T-helper 2 cell (primary cell): ENCODE measurements around the gene TMIGD2.
"Not testable (repeated sequence)": the region's sequence is repeated elsewhere in the genome, so short reads cannot be mapped to it uniquely, and the experiment has no call there.

Source experiments
- DNase-seq, 5 experiments: peaks; one replicate each; pipeline versions ENCODE4 v3.0.0 to v3.0.0-alpha.2; 2012 to 2022
- total RNA-seq, 2 donors: gene quantifications; one replicate each; lab custom pipeline; 2026; lab: John Stamatoyannopoulos, UW

Gene TMIGD2, protein sequence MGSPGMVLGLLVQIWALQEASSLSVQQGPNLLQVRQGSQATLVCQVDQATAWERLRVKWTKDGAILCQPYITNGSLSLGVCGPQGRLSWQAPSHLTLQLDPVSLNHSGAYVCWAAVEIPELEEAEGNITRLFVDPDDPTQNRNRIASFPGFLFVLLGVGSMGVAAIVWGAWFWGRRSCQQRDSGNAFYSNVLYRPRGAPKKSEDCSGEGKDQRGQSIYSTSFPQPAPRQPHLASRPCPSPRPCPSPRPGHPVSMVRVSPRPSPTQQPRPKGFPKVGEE
- 1.6 to 3.9 reads per million in 2 donors for total RNA-seq

DNA sequence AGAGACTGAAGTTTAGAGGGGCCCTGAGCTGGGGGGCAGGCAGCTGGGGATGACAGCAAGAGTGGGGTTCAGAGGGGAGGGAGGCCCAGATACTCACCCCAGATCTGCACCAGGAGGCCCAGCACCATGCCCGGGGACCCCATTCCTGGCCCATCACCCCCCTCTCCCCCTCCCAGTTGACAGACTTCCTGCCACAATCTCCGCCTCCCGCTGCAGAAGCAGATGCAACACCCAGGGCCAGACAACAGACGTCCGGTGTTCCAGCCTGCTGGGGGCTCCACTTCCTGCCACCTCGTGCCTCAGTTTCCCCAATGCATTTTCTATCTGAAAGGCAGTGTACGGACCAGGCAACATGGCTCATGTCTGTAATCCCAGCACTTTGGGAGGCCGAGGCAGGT is at the start of gene TMIGD2:
TSS of gene TMIGD2 (minus strand) at position 147 of the 398 bp plus-strand sequence. CDS start at position 143, 4 bp downstream.
- DNase-seq, result peak in 1 of 5 experiments; percentile 33

DNA sequence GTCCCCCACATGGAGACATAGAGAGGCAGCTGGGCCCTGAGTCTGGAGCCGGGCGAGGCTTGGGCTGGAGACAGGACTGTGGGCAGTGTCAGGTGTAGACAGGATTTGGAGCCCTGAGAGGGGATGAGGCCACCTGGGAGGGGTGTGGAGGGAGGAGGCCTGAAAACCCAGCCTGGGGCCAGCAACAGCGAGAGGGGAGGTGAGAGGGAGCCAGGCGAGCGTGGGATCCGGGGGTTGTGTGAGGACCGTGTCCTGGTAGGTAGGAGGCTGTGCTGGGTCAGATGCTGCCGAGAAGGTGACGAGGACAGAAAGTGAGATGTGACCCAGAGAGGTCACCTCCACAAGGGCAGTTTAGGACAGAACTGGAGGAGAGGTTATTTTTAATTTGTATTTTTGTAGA is 48.5 kb upstream of the TMIGD2 start:
- DNase-seq, result no peak

DNA sequence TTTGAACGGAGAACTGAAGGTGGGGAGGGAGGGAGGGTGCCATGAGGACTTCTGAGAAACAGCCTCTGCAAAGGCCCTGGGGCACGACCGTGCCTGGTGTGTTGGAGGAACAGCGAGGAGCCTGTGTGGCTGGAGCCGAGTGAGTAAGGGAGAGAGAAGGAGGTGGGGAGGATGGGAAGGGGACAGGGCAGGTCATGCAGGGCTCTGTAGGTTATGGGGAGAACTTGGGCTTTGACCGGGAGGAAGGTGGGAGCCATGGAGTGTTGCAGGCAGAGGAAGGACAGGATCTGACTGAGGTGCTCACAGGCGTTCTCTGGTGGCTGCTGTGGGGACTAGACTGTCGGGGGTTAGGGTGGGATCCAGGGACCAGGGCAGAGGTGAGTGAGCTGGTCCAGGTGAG is 47.9 kb upstream of the TMIGD2 start:
- no peak for DNase-seq

DNA sequence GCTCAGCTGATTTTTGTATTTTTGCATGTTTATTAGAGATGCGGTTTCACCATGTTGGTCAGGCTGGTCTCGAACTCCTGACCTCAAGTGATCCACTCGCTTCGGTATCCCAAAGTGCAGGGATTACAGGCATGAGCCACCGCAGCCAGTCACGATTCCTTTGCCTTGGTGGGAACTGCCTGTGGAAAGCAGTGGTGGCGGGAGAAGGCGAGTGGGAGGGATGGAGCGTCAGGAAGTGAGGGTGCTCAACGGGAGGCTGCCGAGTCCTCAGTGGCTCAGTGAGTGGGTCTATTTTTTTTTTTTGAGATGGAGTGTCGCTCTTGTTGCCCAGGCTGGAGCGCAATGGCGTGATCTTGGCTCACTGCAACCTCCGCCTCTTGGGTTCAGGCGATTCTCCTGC is 47.0 kb upstream of the TMIGD2 start:
- not testable (repeated sequence) for DNase-seq

DNA sequence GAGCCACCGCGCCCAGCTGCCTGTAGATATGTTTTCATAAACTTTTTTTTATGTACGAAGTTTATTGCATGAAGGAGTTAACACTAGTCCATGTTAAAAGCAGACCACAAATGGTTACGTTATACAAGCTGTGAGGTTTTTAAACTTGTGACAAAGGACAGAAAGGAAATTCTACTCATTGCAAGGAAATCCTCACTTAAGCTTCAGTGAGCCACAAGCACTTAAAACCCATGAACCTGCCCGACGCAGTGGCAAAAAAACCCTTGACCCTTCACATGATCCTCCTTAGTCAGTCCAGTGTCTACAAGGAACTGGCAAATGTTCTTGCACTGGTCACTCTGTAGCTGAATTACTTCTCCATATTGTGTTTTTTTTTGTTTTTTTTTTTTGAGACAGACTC is 45.3 kb upstream of the TMIGD2 start:
- DNase-seq, result no peak

DNA sequence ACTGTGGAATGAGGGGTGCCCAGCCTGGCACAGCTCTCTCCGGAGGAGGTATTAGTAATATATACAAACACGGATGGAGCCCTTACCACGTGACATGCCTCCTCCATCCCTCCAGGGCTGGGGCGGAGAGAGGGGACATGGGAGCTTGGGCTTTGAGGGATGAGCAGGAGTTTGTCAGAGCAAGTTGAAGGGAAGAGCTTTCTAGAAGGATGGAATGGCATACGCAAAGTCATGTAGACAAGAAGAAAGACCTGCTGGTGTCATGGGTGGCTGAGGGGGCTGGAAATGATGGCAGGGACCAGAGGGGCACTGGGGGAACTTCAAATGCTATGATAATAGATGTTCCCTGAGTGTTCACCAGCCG is 43.8 kb upstream of the TMIGD2 start:
- no peak for DNase-seq

DNA sequence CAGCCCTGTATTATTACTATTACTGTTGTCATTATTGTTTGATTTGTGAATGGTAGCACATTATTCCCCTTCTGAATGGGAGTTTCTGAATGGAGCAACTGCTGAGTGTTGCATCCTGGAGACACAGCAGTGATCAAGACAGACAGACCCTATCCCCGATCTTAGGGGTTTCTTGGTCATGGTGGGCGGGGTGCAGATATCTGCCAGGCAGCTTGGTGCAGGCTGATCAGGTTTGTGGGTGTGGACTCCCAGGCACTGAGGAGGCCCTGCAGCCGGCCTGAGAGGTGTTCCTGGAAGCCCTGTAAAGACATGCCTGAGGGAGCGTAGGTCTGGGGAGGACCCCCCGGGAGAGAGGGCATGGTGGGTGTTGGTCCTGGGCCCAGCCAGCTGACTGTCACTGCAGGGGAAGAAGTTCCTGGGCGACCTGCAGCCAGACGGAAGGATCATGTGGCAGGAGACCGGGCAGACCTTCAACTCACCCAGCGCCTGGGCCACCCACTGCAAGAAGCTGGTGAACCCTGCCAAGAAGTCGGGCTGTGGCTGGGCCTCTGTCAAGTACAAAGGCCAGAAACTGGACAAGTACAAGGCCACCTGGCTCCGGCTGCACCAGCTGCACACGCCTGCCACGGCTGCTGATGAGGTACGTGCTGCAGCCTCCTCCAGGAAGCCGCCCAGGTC is 43.3 kb upstream of the TMIGD2 start:
- DNase-seq, result no peak

DNA sequence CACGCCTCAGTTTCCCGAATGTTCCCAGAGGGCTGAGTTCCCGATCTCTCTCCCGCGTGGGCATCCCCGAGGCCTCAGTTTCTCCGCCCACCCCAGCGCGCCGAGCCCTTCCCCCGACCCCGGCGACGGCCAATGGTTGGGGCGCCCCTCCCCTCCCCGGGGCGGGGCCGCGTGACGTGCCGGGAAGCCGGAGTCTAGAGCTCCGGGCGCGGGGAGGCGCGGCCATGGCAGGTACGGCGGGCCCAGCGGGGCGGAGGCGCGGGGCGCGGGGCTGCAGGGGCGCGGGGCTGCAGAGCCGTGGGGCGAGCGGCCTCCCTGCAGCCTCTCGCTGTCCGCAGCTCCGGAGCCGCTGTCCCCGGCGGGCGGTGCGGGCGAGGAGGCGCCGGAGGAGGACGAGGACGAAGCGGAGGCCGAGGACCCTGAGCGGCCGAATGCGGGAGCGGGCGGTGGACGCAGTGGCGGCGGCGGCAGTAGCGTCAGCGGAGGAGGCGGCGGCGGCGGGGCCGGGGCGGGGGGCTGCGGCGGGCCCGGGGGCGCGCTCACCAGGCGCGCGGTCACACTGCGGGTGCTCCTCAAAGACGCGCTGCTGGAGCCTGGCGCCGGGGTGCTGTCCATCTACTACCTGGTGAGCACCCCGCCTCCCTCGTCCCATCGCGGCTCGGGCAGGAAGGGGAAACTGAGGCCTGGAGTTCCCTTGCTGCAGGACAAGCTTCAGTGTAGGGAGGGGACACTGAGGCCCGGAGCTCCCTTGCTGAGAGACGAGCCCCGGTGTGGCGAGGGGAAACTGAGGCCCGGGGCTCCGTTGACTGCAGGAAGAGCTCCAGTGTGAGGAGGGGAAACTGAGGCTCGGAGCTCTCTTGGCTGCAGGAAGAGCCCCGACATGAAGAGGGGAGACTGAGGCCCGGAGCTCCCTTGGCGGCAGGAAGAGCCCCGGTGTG is 41.5 kb upstream of the TMIGD2 start, which contains the start of gene MPND:
TSS of gene MPND (plus strand) at position 193 of the 938 bp plus-strand sequence. CDS start at position 225, 32 bp downstream.
- peak; percentile 83 to 92 (median 91) for DNase-seq

DNA sequence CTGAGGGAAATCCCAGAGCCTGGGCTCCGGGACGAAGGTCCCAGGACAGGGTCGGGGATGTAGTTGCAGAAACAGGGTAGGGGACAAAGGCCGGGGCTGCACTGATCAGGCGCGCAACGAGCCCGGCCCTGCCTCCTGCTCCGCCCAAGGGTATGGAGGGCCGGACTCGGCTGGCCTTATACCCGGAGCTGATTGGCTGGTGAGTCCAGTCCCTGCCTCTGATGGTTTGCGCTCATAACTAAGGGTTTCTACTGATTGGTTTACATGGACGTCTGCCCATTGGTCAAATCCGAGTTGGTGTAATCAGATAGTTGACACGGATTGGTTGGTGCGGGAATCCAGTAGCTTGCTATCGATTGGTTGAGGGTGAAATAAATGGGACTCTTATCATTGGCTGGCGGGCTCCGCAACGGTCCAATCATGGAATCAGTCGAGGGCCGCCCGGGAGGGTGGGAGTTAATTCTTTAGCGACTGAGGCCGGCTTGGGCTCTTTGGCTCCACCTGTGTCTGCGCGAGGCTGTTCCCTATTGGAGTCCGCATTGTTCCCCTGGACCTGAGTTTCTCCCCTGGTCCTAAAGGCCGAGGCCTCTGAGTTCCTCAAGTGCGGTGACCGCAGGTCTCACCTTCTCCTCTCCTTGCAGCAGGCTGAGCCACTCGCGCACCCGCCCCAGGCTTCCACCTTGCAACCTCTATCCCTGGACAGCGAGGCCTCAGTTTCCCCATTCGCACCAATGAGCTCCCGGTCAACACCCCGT is 40.6 kb upstream of the TMIGD2 start:
- peak; percentile 74 to 100 (median 90) for DNase-seq

DNA sequence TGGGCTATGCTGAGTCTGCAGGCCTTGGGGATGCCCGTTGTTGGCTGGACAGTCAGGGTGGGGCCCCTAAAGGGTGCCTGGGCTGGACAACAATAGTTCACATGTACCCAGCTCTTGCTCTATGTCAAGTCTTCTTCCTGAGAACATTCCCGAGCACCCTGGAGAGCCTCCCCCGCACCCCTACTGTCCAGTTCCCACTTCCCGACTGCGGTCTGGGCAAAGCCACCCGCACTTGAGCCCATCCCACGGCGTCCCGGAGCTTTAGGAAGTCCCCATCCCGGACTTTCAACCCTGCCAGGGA is 40.1 kb upstream of the TMIGD2 start:
- DNase-seq, result no peak

DNA sequence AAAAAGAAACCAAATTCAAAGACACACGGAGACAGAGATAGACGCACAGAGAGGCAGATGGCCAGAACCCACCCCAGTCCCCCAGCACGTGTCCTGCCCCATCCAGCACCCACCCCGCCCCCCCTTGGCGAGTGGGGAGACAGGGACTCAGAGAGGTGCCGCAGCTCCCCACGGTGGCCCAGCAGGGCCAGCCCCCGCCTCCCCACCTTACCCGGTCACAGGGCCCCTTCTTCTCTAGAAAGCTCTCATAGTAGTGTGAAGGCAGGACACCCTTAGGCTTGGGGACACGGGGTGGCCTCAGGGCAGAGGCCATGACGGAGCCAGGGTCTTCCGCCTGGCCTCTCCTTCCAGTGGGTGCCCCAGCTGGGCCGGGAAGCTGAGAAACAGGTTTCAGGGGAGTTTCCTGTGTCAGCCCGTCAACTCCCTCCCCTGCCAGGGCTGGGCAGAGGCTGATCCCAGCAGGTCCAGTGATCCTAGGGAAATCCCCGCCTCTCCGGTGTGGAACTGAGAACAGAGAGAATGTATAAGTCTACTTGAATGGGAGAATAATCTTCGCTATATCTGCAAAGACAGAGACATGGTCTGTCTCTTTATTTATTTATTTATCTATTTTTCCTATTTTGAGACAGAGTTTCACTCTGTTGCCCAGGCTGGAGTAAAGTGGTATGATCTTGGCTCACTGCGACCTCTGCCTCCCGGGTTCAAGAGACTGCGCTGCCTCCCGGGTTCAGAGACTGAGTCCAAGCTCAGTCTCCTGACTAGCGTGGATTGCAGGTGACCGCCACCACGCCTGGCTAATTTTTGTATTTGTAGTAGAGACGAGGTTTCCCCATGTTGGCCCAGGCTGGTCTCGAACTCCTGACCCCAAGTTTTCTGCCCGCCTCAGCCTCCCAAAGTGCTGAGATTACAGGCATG is 36.5 kb upstream of the TMIGD2 start, which contains the start of gene STAP2:
TSS of gene STAP2 (minus strand) at position 387 of the 915 bp plus-strand sequence. CDS start at position 313, 74 bp downstream.
- peak in 1 of 5 experiments; percentile 51 for DNase-seq

DNA sequence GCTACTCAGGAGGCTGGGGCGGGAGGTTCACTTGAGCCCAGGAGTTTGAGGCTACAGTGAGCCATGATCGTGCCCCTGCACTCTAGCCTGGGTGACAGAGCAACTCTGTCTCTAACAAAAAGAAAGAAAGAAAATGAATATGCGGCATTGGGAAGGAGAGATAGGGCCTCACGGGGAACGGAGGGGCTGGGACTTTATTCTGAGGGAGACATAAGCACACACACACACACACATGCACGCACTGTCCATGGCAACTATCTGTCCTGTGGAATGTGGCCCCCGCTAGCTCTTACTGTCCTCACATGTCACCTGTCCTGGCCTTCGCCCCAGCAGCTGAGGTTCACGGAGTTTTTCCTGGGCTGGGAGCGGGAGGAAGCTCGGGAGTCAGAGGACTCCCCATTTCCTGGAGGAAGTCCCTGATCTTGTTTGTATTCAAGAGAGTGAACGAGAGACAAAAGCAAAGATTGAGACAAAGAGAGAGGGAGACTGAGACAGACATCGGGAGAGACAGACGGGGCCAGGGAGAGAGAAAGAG is 35.8 kb upstream of the TMIGD2 start:
- peak in 1 of 5 experiments; percentile 22 for DNase-seq

DNA sequence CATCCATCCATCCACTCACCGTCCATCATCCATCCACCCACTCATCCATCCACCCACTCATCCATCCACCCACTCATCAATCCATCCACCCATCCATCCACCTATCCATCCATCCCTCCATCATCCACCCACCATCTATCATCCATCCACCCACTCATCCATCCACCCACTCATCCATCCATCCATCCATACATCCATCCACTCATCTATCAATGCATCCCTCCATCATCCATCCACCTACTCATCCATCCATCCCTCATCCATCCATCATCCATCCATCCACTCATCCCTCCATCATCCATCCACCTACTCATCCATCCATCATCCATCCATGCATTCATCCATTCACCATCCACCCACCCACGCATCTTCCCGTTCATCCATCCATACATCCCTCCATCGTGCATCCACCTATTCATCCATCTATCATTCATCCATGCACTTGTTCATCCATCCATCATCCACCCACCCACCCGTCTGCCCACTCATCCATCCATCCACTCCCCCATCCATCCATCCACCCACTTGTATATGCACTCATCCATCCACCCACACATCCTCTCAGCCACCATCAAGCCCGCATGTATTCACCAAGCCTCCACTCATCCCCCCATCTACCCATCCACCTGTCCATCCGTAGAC is 32.9 kb upstream of the TMIGD2 start:
- no peak for DNase-seq

DNA sequence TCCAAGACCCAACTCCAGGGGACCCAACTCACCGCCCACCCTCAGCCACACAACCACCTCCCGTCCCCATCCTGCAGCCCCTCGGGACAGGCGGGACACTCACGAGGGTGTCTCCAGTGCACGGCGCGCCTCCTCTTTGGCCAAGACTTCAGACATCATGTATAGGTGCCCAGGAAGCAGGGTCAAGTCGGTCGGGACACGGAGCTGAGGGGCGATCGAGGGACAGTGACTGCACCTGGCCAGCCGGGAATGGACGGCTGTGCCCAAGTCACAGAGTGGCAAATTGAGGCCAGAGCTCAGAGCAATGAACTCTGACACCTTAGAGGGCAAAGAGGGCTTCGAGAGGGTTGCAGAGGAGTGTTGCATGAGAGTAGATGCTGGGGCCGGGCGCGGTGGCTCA is 27.7 kb upstream of the TMIGD2 start:
- DNase-seq, result no peak

DNA sequence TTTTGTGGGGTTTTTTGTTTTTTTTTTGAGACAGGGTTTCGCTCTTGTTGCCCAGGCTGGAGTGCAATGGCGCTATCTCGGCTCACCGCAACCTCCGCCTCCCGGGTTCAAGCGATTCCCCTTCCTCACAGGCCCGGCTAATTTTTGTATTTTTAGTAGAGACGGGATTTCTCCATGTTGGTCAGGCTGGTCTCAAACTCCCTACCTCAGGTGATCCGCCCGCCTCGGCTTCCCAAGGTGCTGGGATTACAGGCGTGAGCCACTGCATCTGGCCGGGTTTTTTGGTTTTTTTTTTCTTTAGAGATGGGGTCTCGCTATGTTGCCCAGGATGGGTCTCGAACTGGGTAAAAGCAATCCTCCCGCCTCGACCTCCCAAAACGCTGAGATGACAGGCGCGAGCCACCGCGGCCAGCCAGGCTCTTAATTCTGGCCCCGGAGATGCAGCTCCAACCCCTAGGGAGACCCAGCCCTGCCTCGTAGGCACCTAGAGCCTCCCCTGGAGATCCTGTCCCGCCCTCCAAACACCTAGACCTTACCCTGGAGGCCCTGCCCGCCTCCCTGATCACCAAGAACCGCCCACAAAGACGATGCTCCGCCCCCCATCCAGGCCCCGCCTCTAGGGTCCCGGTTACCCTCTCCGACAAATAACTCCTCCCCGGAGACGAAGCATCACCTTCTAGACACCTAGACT is 26.9 kb upstream of the TMIGD2 start:
- peak in 1 of 5 experiments; percentile 24 for DNase-seq

DNA sequence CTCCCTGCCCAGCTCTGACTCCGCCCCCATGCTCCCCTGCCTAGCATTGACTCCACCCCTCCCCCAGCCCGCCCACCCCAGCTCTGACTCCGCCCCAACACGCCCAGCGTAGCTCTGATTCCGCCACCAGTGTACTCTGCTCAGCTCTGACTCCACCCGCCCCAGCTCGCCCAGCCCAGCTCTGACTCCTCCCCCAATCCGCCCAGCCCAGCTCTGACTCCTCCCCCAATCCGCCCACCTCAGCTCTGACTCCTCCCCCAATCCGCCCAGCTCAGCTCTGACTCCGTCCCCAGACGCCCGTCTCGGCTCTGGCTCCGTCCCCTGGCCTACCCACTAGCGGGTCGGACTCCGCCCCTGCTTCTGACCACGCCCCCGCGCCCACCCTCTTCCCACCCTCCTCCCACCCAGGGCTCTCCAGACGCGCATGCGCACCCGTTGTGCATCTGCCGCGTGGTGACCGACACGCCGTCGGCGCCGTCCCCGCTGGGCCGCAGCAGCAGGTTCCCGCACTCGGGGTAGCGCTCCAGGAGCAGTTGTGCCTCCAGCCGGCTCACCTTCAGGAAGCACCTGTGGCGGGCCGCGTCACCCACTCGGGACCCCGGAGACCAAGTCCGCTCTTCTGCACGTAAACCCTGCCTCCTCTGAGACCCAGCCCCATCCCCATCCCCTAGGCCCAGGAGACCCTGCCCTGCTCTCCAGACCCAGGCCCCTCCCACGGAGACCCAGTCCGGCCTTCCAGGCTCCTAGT is 26.2 kb upstream of the TMIGD2 start:
- DNase-seq, result peak; percentile 80 to 96 (median 87)

DNA sequence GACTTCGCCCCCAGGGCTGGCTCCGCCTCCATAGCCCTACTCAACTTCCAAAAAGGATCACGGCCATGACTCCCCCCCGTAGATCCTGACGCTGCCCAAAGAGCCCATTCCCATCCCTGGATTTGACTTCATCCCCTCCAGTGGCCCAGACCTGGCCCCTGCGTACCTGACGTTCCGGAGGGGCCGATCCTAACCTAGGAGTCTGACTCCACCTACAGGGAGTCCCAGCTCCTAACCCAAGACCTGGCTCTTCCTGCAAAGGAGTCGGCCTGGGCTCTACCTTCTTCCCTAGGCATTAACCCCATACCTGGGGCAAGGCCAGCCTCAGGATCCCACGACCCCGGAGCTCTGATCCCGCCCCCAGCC is 25.7 kb upstream of the TMIGD2 start:
- no peak for DNase-seq

DNA sequence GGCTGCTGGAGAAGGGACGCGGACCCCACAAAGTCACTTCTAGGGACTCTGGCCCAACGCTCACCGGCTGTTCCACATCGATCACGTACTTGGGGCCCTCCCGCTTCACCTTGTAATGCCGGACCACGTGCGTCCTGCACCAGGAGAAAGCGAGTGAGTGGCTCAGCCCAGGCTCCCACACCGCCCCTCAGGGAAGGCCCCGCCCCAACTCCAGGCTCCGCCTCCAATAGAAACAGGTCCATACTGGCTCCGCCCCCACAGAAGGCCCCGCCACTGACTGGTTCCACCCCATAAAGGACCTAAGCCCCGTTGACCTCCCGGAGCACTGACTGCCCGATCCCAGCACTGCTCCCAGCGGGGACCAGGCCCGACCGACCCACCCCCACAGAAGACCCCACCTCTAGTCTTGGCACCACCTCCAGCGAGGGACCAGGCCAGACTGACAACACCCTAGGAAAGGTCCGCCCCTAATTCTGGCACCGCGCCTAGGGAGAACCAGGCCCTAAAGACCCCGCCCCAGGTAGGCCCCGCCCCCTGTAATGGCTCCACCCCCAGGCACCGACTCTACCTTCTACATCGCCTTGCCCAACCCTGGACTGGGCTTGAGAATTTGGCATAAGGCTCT is 25.2 kb upstream of the TMIGD2 start:
- peak; percentile 39 to 65 (median 48) for DNase-seq

DNA sequence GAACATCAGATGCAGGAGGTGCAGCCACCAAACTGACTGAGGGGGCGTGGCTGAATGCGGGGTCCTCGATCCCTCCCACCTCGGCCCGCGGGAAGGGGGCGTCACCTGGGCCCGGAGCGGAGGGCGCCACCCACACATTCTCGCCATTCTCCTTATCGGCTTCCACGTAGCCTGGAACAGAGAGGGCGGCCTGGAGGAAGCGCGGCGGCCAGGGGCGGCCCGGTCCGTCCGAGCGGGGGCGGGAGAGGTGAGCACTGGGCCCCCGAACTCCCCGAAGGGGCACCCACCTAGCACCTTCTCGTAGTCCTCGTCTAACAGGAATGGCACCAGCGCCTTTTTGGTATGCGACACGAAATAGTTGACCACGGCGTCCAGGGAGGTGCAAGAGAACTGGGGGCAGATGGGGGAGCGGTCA is 24.7 kb upstream of the TMIGD2 start:
- peak in 1 of 5 experiments; percentile 22 for DNase-seq
